DMS153 (cell line): ENCODE data around the gene TOR3A.
A peak's percentile ranks its signal among the peaks of the same experiment; 100 is the strongest.
"Not testable (repeated sequence)": the region's sequence is repeated elsewhere in the genome, so short reads cannot be mapped to it uniquely, and the experiment has no call there.

ENCODE experiments used
- DNase-seq: peaks from one replicate; lab custom pipeline; 2025; lab: John Stamatoyannopoulos, UW

The TOR3A gene, protein sequence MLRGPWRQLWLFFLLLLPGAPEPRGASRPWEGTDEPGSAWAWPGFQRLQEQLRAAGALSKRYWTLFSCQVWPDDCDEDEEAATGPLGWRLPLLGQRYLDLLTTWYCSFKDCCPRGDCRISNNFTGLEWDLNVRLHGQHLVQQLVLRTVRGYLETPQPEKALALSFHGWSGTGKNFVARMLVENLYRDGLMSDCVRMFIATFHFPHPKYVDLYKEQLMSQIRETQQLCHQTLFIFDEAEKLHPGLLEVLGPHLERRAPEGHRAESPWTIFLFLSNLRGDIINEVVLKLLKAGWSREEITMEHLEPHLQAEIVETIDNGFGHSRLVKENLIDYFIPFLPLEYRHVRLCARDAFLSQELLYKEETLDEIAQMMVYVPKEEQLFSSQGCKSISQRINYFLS

DNA sequence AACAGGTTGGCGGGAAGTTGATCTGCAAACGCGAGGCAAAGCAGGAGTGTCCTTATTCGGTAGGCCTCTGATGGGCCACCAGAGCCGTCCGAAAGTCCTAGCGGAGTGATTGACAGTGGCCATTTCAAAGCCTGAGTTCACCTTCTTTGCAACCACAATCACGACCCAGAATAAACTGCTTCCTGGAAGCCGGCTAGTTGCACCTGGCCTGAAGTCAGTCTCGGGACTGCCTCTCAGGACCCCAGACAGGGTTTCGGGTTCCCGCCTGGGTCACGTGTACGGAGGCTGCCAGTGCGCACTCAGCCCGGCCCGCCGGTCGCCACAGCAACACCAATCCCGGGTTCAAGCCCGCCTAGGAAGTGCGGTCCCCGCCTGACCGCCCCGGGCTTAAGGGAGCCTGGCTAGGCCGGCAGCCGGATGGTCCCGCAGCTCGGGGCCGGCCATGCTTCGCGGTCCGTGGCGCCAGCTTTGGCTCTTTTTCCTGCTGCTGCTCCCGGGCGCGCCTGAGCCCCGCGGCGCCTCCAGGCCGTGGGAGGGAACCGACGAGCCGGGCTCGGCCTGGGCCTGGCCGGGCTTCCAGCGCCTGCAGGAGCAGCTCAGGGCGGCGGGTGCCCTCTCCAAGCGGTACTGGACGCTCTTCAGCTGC lies at the start of gene TOR3A:
TOR3A (plus strand) TSS at position 384 of the 646 bp plus-strand sequence; CDS start at position 443, 59 bp downstream.
- DNase-seq, result peak; percentile 93

DNA sequence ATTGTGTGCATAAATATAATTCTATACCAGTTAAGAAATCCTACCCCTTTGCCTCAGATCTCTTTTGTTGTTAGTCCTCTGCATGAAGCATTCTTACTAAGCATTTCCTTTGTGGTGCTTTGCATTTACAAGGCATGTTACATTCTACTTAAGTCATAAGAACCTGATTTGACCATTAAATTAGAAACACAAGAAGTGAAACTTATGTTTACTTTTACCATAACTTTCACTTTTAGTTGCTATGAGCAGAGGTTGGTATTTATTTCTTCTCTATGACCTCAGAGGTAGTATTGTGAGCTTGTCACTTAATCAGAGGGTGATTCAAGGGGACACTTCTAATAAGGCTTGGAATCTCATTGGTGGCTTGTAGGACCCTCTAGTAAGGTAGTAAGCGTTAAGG lies 47.1 kb upstream of the TOR3A start:
- no peak for DNase-seq

DNA sequence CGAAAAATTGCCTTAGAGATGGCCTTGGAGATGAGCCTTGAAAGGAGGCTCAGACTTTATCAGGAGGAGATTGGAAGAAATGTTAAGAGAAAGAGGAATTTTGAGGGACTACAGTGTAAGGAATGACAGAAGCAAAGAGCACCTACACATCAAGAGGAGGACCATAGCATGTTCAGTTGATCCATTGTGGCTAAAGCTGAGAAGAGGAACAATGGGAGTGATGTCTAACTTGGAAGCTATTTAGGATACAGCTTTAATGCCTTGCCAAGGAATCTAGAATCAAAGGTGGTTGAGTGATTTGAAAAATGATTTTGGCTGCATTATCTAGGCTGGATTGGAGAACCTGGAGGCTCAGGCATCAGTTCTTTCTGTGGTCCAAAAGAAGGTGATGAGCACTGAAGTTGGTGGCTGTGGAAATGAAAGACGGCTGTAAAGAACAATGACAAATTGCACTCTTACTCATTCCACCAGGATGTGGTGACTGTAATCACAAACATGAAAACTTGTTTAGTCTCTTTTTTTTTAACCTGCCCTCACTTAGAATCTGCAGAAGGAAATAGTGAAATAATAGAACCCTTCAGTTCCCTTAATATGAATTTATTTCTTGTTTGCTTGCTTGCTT lies 44.9 kb upstream of the TOR3A start:
- no peak for DNase-seq

DNA sequence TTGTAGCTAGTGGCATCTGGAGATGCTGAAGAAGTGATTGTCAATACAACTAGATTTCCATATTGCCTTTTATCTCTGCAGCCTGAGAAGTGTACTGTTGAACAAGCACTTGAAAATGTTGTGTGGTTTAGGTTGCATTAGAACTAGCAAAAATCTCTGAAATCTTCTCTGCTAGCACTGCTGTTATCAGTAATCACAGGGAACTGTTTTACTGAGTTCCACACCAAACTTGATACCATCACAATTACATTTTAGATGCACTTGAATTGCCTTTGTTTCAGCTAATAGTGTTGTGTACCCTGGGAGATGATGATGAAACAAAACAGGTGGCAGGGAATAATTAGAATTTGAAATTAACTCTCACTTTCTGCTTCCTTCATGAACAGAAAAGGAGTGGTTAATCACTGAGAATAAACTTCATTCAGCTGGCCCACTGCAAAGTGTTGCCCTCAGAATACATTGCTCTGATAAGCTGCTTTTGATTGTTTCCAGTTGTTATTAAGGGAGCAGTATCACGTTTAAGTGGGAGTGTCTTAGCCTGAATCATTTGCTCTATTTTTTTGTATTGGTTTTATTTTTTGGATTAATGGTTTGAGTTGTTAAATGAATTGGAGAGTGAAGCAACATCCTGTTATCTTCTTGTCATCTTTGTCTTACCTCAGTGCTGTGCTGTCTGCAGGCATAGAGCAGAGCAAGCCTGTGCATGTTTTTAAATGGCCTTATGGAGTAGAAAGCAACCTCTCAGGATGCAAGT lies 43.2 kb upstream of the TOR3A start:
- DNase-seq, result peak; percentile 30

DNA sequence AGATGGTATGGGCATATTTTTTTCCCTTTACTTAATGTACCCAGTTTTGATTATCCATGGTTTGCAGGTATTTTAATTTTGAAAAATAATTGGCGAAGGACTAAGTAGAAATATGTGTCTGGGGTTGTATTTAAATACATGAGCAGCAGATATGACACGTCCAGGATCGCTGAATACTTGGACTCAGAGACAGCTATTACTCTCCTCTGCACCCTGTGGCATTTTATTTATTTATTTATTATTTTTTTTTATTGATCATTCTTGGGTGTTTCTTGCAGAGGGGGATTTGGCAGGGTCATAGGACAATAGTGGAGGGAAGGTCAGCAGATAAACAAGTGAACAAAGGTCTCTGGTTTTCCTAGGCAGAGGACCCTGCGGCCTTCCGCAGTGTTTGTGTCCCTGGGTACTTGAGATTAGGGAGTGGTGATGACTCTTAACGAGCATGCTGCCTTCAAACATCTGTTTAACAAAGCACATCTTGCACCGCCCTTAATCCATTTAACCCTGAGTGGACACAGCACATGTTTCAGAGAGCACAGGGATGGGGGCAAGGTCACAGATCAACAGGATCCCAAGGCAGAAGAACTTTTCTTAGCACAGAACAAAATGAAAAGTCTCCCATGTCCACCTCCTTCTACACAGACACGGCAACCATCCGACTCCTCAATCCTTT lies 42.2 kb upstream of the TOR3A start:
- not testable (repeated sequence) for DNase-seq

DNA sequence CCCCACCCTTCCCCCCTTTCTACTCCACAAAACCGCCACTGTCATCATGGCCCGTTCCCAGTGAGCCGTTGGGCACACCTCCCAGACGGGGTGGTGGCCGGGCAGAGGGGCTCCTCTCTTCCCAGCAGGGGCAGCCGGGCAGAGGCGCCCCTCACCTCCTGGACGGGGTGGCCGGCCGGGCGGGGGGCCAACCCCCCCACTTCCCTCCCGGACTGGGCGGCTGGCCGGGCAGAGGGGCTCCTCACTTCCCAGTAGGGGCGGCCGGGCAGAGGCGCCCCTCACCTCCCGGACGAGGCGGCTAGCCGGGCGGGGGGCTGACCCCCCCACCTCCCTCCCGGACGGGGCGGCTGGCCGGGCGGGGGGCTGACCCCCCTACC lies 41.7 kb upstream of the TOR3A start:
- DNase-seq, result not testable (repeated sequence)

DNA sequence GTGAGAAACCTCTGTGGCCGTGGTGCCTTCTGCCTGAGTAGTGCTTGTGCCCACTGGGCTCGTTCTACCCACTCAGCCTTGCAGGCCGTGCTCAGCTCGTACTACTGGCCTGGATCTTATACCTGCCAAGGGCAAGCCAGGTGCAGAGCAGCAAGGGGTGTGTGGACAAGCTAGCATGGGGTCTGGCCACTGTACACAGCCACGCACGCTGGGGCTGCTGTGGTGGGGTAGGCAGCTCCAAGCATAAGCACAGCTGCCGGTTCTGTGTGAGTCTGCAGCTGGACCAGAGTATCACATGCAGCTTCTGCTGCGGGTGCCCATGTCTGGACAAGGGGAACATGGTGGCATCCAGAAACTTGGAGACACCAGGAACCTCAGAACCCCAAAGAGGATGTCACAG lies 39.8 kb upstream of the TOR3A start:
- no peak for DNase-seq

DNA sequence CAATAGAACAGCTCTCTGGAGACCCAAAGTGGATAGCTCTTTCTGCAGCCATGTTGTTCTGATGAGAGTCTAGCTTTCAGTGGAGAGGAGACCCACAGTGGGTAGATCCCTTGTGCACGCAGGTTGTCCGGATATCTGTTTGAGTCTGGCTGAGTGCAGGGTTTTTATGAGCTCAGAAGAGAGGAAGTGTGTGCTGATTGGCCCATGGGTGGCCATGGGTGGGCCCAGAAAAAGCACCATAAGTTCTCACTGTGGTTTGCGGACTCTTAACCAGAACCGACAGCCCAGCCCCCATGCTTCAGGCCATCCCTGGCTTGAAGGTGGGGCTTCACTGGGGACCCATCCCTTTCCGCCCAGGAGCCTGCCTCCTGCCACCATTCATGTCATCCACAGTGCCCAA lies 39.2 kb upstream of the TOR3A start:
- no peak for DNase-seq

DNA sequence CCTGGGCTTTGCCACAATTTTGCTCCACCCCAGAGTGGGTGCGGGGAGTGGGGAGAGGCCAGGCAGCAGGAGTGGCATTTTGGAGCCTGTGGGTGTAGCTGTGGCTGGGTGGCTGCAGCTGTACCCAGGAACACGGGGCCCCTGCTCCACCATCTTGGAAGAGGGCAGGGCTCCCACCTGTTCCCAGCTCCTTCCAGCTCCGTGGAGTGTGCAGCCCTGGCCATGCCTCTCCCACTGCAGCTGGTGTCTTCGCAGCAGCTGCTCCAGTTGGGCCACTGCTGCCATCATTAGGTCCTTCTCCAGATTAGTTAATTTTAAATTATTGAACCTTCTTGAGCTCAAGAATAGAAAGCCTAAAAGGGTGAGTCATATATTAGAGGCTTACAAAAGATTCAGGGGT lies 38.6 kb upstream of the TOR3A start:
- DNase-seq, result no peak

DNA sequence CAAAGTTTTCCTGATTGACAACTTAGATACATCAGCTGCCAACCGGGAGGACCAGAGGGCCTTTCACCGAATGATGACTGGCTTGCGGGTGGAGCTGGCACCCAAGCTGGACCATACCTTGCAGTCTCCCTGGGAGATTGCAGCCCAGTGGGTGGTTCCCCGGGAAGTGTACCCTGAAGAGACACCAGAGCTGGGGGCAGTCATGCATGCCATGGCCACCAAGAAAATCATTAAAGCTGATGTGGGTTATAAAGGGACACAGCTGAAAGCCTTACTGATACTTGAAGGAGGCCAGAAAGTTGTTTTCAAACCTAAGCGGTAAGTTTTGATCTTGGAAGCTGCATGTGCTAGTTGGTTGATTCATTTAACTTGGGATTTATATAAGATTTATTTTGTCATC lies 38.0 kb upstream of the TOR3A start:
- DNase-seq, result no peak

DNA sequence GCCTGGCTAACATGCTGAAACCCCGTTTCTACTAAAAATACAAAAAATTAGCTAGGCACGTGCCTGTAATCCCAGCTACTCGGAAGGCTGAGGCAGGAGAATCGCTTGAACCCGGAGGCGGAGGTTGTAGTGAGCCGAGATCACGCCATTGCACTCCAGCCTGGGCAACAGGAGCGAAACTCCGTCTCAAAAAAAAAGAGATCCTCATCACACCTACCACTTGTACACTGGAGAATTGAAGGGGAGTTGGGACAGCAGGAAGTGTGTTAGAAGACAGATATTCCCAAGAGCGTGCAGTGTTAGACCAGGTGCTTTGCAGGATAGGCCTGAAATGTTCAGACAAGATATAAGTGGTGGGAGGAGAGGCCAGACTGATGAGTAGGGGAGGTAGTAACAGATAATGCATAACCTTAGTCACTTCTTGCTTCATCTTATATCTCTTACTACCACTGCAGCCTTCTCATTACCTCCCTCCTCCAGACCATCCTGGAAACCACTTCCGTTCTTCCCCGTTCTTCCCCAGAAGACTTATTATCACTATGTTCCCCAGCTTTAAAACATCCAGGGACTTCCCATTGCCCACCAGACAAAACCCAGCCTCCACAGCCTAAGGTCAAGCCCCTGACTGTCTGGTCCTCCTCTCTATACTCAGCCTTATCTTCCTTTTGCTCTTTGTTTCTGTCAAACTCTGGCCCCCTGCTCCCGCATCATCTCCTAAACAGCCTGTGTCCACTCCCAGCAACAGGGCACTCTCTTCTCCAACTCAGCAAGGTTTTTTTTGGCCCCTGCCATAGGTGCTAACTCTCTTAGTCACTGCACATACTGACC lies 34.8 kb upstream of the TOR3A start:
- no peak for DNase-seq

DNA sequence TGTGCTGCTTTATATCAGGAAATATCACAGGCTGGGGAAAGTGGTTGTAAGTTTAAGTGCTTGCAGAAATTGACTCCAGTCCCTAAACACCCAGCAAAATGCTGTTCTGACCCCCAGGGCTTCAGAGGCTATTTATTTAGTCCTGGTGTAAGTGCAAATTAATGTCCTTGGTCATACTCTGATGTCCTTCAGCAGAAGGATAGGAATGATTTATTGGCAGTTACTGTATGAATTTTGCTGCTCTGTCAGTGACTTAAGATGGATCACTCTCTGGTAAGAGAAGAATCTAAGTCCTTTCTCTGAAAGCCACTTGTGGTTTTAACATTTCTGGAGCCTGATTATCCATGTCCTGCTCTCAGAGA lies 34.3 kb upstream of the TOR3A start:
- DNase-seq, result no peak

DNA sequence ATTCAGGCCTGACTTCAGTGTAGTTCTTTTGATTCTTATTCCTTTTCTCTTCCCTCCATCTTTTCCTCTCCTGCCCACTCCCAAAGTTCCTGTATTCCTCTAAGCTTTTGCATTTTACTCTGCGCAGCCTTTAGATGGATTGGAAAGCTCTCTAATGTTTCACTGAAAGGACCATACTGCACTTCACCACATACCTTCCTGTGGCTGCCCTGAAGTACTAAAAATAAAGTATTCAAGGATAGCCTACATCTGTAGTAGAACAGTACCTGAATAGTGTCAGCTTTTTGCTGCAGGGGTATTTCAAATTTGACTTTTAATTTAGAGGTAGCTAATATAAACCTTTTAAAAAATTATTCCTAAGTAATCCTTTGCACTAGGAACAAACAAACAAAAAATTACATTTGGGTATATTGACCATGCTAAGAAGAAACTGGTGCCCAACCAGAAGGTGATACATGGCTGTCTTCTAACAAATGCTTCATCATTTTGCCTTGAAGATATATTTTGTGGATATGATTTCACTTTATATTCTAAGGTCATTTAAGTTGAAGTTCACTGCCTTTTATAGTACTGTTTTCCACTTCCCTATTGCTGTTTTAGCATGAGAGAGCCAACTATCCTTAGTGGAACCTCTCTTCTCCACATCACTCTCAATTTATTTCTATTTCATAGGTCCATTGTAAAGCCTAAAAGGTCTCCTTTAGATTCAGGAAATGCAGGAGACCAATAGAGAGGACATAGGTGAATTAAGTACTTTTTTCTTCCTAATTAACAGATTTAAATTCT lies 33.3 kb upstream of the TOR3A start:
- DNase-seq, result no peak

DNA sequence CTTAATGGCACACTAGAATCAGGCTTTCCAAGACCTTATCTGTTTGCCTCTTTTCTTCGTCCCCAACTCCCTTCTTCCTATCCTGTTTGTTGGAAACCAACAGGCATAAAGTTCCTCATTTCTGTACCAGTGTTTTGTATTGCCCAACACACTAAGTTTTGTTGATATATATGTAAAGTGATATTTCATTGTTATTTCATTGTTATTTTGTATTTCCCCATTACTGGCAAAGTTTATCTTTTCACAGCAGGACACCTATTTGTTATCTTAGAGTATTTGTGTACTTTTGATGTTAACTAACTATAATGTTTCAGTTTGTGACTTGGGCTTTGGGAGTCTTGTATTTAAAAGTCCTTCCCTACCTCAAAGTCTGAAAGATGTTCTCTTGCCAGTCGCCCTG lies 29.1 kb upstream of the TOR3A start:
- DNase-seq, result no peak

DNA sequence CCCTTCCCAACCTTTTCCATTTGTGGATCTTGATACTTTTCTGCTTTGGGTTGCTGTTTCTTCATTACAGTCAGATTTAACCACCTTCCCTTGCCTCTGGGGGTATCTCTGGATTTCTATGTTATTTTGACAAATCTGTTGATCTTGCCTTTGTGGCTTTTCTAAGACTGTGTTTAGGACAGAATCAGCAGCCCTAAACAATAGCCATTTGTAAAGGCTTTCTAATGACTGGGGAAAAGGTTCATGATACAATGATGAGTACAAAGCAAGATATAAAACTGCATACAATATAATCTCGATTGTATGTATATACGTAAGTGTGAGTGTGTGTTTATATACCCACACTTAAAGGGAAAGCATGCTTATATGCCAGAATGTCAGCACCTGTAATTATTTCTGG lies 28.4 kb upstream of the TOR3A start:
- DNase-seq, result no peak

DNA sequence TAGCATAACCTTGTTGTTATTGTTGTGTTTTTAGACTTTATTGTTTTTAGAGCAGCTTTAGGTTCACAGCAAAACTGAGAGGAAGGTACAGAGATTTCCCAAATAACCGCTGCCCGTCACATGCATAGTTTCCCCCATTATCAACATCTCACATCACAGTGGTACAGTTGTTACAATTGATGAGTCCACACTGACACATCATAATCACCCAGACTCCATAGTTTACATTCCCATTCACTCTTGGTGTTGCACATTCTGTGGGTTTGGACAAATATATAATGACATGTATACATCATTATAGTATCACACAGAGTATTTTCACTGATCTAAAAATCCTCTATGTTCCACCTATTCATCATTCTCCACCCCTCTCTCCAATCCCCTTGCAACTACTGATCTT lies 25.9 kb upstream of the TOR3A start:
- no peak for DNase-seq

DNA sequence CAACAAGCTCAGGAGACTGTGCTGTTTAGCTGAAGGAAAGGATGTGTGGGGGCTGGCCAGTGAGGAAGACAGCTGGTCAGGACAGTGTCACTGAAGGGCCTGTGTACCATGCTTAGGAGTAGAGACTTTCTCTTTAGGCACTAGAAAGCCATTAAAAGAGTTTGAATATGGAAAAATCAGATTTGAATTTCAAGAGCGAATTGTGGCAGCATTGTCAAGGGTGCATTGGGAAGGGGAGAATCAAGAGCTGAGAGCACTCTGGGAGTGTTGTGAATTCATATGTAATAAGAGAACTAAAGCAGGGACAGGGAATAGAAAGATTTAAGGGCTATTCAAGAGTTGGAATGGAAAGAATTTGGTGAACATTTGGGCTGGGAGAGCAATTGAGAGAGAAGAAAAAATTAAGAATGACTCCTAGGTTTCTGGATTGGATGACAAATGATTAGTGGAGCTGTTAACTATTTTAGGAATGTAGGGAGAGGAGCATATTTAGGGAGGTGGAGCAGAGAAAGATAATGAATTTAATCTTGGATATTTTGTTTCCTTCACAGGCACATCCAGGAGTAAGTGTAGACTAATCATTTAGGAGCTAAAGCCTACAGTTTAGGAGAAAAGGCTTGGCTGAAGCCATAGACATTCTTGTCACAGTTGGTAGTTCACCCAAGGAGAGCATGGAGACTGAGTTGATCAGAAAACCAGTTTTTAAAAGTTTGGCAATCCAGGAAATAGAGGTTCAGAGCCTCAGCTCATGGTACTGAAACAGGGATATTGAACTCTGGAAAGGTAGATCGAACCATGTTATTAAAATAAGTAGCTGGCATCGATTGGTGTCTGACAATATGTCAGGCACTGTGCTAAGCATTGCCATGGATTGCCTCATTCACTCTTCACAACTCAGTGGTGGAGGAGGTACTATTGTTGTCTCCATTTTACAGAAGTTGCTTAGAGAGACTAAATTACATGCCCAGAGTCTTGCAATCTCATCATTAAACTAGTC lies 23.1 kb upstream of the TOR3A start:
- DNase-seq, result no peak

DNA sequence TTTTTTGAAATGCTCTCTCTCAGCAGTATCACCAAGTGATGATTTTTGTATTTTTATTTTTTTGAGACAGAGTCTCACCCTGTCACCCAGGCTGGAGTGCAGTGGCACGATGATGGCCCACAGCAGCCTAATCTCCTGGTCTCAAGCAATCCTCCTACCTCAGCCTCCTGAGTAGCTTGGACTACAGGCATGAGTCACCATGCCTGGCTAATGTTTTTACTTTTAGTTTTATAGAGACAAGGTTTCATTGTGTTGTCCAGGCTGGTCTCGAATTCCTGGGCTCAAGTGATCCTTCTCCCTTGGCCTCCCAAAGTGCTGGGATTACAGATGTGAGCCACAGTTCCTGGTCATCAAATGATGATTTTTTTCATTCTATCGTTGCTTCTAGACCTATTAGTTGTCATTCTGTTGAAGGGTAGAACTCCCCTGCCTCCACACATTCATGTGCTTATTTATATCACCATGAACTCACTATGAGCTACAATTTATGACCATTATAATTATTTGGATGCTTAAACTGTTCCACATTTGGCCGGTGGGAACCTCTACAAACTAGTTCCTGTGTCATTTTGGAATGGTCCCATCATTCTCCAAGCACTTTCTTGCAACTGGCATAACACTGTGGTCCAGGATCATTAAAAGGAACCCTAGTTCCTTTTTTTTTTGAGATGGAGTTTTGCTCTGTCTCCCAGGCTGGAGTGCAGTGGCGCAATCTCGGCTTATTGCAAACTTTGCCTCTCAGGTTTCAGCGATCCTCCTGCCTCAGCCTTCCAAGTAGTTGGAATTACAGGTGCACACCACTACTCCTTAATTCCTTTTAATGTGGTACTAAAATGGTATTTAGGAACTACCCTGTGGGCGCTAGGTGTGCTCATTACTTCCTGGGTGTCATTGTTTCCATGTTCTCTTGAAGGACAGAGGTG lies 20.2 kb upstream of the TOR3A start:
- no peak for DNase-seq
